ENCODE results near the gene UPK1A.

The UPK1A gene

GRCh38 chr19:35666251-35666913, at the start of gene UPK1A:
Gene UPK1A (plus strand): TSS chr19:35666517. CDS start chr19:35666813, 296 bp downstream.
- no peak for DNase-seq (ENCODE audit: low read depth)

- no peak for DNase-seq (ENCODE audit: low read depth)
Observed at GRCh38 chr19:35618857-35619256, 47.5 kb upstream of the UPK1A start.

DNA sequence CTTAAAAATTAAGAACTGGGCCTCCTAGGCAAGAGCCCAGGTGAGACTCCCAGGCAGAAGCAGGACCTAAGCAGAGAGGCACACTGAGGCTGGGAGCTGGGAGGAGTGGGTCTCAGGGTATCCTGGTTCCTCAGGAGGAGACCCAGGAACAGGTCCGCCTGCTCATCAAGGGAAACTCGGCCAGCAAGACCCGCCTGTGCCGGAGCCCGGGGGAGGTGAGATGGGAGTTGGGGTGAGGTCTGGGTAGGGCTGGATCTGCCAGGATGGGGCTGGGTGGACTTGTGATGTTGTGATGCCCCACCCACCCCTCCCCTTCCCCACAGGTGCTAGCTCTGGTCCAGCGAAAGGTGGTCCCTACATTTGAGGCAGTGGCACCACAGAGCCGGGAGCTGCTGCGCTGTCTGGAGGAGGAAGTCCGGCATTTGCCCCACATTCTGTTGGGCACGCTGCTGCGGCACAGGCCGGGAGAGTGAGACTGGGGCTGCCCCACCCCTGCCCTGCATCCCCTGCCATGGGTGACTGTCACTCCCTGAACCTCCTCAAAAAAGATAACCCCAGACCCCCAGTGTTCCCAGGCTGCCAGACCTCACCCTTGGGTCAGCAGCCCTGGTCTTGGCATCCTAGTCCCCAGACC, 46.9 kb upstream of the UPK1A start:
- DNase-seq (ENCODE audit: low read depth): no peak

GRCh38 chr19:35620001-35620400, 46.3 kb upstream of the UPK1A start:
- DNase-seq (ENCODE audit: low read depth): no peak

- DNase-seq (ENCODE audit: low read depth): no peak
Observed at GRCh38 chr19:35621708-35622107, 44.6 kb upstream of the UPK1A start.

GRCh38 chr19:35622750-35623149, 43.6 kb upstream of the UPK1A start:
- DNase-seq (ENCODE audit: low read depth): no peak

DNA sequence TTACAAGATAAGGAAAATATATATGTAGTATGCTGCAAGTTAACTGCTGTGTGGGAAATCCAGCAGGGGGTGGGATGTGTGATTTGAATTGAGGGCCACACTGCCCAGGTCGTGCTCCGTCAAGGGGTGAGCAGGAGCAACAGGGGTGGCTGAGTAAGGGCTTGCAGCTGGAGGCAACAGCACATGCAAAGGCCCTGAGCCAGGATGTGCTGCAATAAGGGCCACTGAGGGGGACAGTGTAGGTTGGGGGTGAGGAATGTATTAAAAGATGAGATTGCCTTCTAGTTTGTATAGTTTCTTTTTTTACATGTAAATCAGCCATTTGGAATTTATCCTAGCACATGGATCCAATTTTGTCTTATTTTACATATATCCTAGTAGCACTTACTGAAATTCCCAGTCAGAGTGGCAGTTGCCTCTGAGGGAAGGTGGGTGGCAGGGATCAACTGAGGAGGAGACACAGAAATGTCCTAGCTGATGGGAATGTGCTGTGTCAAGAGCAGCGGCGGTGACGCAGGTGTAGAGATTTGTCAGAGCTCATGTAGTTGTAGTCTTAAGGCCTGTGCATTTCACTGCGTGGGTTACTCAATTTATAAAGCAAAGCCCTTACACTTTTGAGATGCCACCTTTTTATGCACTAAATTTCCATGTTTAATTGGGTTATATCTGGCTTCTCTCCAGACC, 42.8 kb upstream of the UPK1A start:
- no peak for DNase-seq (ENCODE audit: low read depth)

GRCh38 chr19:35628264-35628564, 38.1 kb upstream of the UPK1A start:
- no peak for DNase-seq (ENCODE audit: low read depth)

DNA sequence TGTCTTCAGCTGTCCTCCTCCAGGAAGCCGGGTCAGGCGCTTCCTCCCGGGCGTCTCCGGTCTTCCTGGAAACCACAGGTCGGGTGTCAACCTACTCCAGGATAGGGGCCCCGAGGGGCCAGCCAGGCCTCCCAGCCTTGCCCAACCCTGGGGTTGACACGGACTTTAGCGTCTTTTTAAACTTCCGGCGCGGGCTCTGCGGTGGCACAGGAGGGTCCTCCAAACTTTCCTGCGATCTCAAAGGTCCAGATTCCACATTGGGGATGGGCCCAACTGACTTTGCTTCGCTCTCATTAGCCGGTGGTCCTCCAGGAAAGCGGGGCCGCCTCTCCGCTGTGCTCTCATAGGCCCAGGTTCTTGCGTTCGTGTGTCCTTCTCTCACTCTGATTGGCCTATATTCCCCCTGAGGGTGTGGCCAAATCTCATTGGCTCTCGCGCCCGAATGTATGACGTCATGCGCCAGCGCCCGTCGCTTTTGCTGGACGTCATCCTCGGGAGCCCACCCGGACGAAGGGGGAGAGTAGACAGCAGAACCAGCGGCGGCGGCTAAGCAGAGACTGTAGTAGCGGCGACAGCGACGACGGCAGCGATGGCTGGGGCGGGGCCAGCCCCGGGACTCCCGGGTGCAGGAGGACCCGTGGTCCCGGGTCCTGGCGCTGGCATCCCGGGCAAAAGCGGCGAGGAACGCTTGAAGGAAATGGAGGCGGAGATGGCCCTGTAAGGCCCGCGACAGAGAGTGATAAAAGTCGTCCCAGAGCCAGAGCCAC, 37.6 kb upstream of the UPK1A start, which contains the start of gene RBM42:
Gene RBM42 (plus strand): TSS at position 472 of the 767 bp plus-strand sequence. CDS start 118 bp downstream, at position 590.
- DNase-seq (ENCODE audit: low read depth): peak; percentile 98

GRCh38 chr19:35629332-35629633, 37.0 kb upstream of the UPK1A start:
- DNase-seq (ENCODE audit: low read depth): no peak

- DNase-seq (ENCODE audit: low read depth): no peak
Observed at GRCh38 chr19:35633727-35634440, 32.4 kb upstream of the UPK1A start.

- DNase-seq (ENCODE audit: low read depth): no peak
Observed at GRCh38 chr19:35636651-35637050, 29.7 kb upstream of the UPK1A start.

DNA sequence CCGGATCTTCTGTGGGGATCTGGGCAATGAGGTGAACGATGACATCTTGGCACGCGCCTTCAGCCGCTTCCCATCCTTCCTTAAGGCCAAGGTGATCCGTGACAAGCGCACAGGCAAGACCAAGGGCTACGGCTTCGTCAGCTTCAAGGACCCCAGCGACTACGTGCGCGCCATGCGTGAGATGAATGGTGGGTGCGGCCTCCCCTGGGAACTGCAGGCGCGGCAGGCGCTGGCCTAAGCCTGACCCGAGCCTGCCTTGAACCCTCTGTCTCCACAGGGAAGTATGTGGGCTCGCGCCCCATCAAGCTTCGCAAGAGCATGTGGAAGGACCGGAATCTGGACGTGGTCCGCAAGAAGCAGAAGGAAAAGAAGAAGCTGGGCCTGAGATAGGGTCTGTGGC, 29.2 kb upstream of the UPK1A start:
- DNase-seq (ENCODE audit: low read depth): no peak

- no peak for DNase-seq (ENCODE audit: low read depth)
Observed at GRCh38 chr19:35639321-35639639, 27.0 kb upstream of the UPK1A start.

GRCh38 chr19:35639863-35640262, 26.5 kb upstream of the UPK1A start:
- no peak for DNase-seq (ENCODE audit: low read depth)

- DNase-seq (ENCODE audit: low read depth): peak; percentile 38
Observed at GRCh38 chr19:35641515-35642151, 24.7 kb upstream of the UPK1A start, which contains the start of gene ETV2. Gene ETV2 (plus strand): TSS chr19:35641745. CDS start chr19:35642461, 716 bp downstream.

- no peak for DNase-seq (ENCODE audit: low read depth)
Observed at GRCh38 chr19:35642312-35642711, 24.0 kb upstream of the UPK1A start.

DNA sequence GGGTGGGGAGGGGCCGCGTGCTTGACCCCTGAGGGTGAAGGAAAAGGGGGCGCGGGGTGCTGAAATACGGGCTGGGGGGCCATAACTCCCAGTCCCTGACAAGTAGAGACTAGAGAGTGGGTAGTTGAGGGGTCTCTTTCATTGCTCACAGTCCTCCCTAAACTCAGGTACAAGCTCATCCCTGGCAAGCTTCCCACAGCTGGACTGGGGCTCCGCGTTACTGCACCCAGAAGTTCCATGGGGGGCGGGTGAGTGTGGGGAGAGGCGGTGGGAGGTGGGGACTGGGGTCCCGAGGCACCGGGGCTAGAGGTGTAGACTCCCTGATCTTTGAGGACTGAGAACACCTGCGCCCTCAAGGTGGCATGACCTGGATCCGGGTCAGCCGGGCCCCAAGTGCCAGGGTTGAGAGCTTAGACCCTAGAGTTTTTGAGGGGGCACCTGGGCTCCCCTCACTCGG, 23.5 kb upstream of the UPK1A start:
- no peak for DNase-seq (ENCODE audit: low read depth)

GRCh38 chr19:35643255-35644205, 22.8 kb upstream of the UPK1A start:
- DNase-seq (ENCODE audit: low read depth): peak; percentile 62

DNA sequence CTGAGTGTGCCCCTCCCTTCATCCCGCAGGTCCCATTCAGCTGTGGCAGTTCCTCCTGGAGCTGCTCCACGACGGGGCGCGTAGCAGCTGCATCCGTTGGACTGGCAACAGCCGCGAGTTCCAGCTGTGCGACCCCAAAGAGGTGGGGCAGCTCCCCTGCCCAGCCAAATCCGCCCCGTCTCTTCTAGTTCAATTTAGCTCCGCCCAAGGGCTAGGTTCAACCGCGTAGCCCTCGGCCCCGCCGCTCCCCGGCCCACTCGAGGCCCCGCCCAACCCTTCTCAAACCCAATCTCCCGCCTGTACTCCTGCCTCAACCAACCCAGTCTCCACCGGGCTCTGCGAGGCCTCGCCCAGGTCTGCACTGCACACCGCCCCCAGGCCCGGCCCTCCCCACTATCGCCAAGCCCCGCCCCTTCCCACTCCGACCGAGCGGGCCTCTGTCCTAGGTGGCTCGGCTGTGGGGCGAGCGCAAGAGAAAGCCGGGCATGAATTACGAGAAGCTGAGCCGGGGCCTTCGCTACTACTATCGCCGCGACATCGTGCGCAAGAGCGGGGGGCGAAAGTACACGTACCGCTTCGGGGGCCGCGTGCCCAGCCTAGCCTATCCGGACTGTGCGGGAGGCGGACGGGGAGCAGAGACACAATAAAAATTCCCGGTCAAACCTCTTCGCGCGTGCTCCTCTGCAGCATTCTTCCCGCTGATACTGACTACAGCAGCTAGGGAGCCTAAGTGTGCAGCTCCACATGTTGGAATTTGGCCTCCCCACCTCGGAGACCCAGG, 21.9 kb upstream of the UPK1A start:
- peak; percentile 88 for DNase-seq (ENCODE audit: low read depth)

Data from stimulated activated CD8-positive, alpha-beta memory T cell treated with anti-CD3 and anti-CD28 coated beads, Interleukin-15, amount 100 ng/mL, for 1 hour (primary cell).